NCI-H446 treated with DMSO at 0.1 percent for 48 hours (cell line): Measurements from ENCODE around the gene UGGT1.

ENCODE experiments used
- DNase-seq: peaks from one replicate; lab custom pipeline; 2025; lab: John Stamatoyannopoulos, UW

UGGT1 gene

DNA sequence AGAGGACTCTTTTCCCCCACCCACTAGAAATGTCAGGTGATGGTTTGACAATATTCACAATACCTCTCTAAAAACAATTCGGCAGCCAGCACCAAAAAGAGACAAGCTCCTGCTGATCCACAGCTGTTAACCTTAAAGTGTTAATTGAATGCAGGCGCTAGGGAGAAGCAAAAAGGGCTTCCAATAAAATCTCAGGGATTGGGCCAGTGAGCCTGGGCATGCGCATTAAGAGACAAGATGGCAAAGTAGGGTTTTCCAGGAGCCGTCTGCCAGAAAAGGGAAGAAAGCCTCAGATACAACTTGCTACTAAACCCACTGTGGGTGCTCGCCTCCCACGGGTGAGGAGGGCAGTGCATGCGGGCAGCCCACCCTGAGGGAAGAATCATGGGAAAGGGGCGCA lies 128.9 kb downstream of the UGGT1 start:
- DNase-seq, result no peak

DNA sequence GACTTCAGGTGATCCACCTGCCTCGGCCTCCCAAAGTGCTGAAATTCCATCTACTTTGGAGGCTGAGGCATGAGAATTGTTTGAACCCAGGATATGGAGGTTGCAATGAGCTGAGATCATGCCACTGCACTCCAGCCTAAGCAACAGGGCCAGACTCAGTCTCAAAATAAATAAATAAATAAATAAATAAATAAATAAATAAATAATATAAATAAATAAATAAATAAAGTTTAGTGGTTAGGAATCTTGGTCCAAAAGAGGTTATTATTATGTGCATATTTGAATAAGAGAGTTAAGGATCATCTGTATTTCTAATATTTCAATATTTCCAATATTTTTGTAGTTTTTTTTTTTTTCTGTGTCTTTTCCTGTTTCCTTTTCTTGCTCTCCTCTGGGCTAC lies 136.9 kb downstream of the UGGT1 start:
- DNase-seq, result no peak

DNA sequence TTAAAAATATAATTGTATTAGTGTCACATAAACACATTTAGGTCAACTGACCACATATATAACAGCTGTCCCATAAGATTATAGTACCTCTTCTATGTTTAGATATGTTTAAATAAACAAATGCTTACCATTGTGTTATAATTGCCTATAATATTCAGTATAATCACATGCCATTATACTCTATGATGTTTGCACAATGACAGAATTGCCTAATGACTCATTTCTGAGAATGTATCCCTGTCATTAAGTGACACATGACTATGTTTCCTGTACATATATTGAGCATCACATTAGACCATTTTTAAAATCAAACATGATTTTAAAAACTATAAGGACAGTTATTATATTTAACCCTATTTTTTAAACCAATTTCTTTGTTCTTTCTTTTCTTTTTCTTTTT lies 137.9 kb downstream of the UGGT1 start:
- DNase-seq, result no peak

- DNase-seq, result peak; percentile 22
Measured at GRCh38 chr2:128232965-128233789, 142.2 kb downstream of the UGGT1 start.

- DNase-seq, result no peak
Measured at GRCh38 chr2:128233790-128234395, 142.9 kb downstream of the UGGT1 start.

DNA sequence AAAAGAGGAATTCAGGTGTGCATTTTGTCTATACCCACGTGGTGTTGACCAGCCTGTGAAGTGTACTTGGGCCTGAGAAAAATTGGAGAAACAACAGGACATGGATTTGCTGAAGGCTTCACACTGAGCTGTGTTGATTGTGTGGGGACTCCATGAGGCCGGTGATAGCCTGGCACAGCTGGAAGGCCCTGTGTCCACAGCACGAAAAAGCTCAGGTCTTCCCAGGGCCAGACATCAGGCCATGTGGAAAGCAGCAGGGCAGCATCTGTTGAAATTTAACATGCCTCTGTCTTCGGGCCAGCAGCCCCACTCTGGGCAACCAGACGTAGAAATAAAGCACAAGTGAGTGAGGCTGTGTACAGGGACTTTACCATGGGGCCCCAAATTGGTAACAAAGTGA lies 143.6 kb downstream of the UGGT1 start:
- DNase-seq, result no peak

DNA sequence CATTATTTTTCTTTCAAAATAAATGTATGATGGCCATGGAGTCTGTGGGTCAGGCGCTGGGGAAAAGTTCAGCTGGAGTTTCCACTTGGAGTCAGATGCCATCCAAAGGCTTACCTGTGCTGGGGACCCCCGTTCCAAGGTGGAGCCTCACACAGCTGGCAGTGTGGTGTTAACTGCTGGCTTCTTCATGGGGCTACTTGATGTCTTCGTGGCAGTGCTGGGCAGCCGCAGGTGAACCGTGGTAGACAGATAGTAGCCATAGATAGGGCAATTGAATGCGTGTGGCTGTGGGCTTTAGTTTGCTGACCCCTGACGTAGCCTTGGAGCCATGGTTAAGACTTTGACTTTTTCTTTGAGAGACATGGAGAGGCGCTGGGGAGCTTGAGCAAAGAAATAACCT lies 144.6 kb downstream of the UGGT1 start:
- no peak for DNase-seq

GRCh38 chr2:128236491-128237035 lies 145.6 kb downstream of the UGGT1 start:
- no peak for DNase-seq

DNA sequence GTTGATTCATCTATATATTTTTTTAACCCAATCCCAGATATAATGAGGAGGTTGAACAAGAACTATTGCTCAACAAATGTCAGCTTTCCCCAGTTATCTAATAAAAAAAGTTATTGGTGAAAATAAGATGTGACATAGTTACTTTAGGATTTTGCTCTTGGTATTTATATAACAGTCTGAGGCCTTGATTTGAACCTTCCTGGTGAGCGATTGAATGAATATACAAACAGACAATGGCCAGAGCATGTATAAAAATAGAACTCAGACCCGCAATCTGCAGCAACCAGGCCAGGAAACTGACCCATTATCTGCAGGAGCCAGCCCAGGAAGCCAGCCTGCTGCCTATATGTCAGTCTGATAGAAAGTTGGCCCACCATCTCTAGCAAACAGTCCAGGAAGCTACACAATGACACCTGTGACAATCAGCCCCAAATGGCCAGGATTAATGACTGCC lies 146.1 kb downstream of the UGGT1 start:
- no peak for DNase-seq

- no peak for DNase-seq
Measured at GRCh38 chr2:128237911-128238697, 147.1 kb downstream of the UGGT1 start.

GRCh38 chr2:128241896-128242295 lies 150.9 kb downstream of the UGGT1 start:
- DNase-seq, result no peak
